Right ventricle myocardium superior (tissue), 1 donor: ENCODE data around the gene ABCA3. TPM values are rescaled to one million over a fixed set of nuclear protein-coding genes. Genes with fewer than 3 reads are reported as not detected.

Source experiments
- ATAC-seq: fragments of 200-7000 bp; cut with Tn5 transposase; one replicate; pipeline ENCODE4 v1.9.1; 2020; ENCODE audit warnings: mild to moderate bottlenecking; ENCODE audit not compliant: poor library complexity
- DNase-seq: peaks from one replicate; pipeline ENCODE4 v3.0.0-alpha.2; 2020
- intact Hi-C: fragments of 100-400 bp; cut with DNase I; formaldehyde crosslinking; loops from one replicate; pipeline ENCODE4 v1.11.2; 2022
- total RNA-seq: library from RNA; stranded (reverse); fragmentation: NEBNext Ultra II Directional; extraction: Animal tissue kit (Norgen Biotek cat#: 25700); gene quantifications from one replicate; pipeline ENCODE4 v1.2.1, GENCODE V29; 2021
- donor health status: DM: no; HTN: yes; CAD: no; lungs with severe emphysema.

ABCA3 gene
- total RNA-seq, 1 donor from 2014 or later = 6.0 TPM

DNA sequence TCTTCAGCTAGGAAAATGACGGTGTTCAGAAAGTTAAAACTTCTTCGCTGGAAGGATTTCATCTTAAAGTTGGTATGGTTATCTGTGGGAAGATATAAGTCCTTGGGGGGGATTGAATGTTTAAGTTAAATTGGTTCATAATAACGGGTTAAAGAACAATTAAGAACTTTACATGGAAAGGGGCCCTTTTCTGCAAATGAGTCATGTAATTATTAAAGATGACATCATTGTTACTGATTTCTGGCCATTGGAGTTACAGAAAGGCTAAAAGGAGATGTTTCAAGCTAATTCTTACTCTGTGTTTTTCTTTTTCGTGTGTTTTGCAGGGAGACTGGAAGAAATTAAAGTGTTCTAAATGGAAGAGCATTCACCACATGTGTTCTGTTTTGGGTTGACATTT is 20.6 kb upstream of the ABCA3 start:
- intact Hi-C loops = no loop called here
- no peak for ATAC-seq
- no peak for DNase-seq

GRCh38 chr16:2359919-2360318 is 19.4 kb upstream of the ABCA3 start:
- DNase-seq = no peak
- intact Hi-C loops = no loop called here

DNA sequence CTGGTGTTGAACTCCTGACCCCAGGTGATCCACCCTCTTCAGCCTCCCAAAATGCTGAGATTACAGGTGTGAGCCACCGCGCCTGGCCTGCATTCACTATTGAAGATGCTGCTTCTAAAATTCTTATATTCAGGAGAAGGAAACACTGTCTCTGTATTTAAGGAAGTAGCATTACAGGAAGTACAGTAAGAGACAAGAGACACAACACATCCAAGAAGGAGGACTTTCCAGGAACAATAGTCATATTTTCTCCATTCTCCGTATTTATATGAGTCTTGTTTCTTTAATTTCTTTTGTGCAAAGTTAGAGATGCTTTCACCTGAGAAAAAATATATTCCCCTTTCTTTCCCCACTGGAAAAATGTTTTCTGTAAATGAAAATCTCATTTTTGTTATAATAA is 18.3 kb upstream of the ABCA3 start:
- ATAC-seq = no peak
- no peak for DNase-seq

More at GRCh38 chr16:2359919-2360318, 19.4 kb upstream of the ABCA3 start:
- ATAC-seq = no peak

GRCh38 chr16:2357331-2357730 is 16.8 kb upstream of the ABCA3 start:
- intact Hi-C loops = no loop called here

More for the DNA sequence above, 18.3 kb upstream of the ABCA3 start:
- intact Hi-C loops = no loop called here

GRCh38 chr16:2350500-2350899 is 10.0 kb upstream of the ABCA3 start:
- intact Hi-C loops = no loop called here
- ATAC-seq = no peak

More at GRCh38 chr16:2357331-2357730, 16.8 kb upstream of the ABCA3 start:
- ATAC-seq (no peak), DNase-seq (no peak)

DNA sequence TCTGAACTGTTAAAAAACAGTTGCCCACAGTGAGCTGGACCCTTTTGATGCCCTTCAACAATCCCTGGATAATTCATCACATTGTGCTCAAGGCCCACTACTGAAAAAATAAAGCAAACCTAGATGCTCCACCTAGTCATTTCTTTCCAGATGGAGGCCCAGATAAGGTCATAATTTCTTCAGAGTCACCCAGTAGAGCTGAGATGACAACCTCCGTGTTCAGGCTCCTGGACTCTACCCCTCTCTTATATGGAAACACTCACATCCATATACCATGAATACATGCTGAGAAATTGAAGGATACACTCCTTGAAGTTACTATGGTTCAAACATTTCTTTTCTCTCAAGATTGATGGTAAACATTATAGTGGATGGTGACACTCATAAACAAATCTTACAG is 2.7 kb upstream of the ABCA3 start:
- DNase-seq (no peak), ATAC-seq (no peak)
- intact Hi-C loops = loop anchor here (5.0 to 10.0 kb wide), 2 partner anchors 82 to 159 kb away; partner anchors contain the start of gene CCNF

More at GRCh38 chr16:2350500-2350899, 10.0 kb upstream of the ABCA3 start:
- DNase-seq = no peak

DNA sequence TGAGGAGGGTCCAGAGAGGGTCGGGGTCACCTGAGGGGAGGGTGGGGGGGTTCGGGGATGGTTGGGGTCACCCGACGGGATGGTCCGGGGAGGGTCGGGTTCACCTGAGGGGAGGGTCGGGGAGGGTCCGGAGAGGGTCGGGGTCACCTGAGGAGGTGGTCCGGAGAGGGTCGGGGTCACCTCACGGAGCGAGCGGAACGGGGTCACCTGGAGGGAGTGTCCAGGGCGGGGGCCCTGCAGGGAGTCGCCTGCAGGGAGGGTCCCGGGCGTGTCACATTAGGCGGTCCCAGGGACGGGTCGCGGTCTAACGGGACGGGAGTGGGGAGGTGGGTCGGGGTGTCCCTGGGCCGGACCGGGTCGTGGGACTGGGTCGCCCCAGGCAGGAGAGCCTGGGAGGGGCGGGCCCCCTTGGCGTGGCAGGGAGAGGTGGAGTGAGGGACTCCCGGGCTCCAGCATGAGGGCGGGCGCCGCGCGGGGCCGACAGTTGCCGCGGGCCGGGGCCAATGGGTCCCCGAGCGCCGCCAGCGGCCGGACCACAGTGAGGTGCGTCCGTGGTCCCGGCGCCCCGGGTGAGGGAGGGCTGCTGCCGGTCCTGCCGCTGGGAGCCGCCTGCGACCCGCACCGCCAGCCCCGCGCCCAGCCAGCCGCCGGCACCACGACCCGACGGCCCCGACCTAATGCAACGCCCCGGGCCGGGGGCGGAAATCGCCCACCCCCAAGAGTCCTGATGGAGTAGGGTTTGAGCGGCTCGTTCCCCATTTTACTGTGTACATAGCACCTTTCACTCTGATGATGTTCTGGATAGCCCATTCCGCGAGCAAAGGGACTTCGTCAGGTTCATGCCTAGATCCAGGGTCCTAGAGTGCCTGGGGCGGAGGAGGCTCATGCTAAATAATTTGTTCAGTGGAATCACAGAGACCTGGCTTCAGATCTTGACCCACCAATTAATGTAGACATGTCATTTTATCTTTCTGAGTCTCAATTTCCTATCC is 1.2 kb upstream of the ABCA3 start:
- intact Hi-C loops = loop anchor here (5.0 to 10.0 kb wide), 2 partner anchors 83 to 161 kb away; partner anchors contain the start of gene CCNF
- peak; percentile 13 for ATAC-seq

DNA sequence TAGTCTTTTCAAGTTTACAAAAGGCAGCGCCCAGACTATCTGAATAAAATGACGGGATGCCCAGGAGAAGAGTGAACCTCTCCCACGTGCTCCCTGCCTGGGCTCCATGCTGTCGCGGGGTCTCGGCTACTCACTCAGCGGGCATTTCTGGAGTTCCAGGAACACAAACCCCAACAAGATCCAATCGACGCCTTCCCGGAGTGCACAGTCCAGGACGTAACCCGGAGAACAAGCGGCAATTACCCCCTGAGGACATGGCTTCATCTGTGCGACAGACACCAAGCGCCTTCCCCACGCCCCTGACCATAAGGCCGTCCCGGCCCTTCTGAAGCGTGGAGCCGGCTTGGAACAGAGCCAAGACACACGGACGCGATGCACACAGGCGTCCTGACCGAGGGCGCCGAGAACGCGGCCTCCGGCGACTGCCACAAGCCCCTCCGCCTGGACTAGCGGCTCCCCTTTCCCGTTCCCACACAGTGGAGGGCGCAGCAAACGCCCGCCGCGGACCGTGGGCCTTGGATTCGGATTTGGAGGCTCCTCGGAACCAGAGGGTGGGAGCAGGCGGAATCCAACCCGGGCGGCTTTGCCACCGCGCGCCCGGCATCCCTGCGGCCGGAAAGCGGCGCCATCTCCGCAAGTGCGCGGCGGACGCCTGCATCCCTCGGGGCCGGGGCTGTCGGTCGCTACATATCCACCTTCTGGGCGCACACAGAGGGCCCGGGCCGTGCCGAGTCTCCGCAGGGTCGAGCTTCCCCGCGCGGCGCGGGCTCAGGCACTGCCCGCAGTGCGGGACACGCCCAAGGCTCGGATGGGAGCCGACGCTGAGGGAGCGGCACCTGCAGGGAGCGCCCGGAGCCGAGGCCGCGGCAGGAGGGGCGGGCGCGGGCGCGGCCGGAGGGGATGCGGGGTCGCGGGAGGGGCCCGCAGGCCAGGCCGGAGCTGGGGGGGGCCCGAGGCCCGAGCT is 725 bp downstream of the ABCA3 start:
- ATAC-seq (peak; percentile 40), DNase-seq (peak; percentile 70)
- intact Hi-C loops = loop anchor here (5.0 to 10.0 kb wide), 2 partner anchors 85 to 162 kb away; partner anchors contain the start of gene CCNF

More for the DNA sequence above, 1.2 kb upstream of the ABCA3 start:
- DNase-seq = peak; percentile 50

- no peak for ATAC-seq
- intact Hi-C loops = no loop called here
- DNase-seq = no peak
Observed at GRCh38 chr16:2337431-2338296, 2.9 kb downstream of the ABCA3 start.

DNA sequence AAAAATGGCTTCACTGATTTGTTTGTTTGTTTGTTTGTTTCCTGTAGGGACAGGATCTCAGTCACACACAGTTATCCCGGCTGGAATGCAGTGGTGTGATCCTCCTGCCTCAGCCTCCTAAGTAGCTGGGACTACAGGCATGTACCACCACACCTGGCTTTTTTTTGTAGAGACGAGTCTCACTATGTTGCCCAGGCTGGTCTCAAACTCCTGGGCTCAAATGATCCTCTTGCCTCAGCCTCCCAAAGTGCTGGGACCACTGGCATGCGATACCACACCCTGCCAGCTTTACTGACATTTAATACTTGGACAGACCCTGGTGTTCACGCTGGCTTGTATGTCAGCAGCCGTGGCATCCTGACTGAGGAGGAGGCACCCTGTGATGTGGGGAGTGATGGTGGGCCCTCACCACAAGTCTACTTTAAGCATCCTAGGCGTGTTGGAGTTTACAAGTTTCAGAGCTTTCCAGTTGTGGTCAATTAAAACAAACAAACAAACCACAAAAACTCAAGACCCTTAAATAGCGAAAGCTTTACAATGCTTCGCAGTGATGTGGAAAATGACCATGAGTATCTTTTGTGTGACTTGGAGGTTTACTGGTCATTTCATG is 5.1 kb downstream of the ABCA3 start:
- no peak for ATAC-seq

GRCh38 chr16:2333772-2334379 is 6.7 kb downstream of the ABCA3 start:
- ATAC-seq (no peak), DNase-seq (no peak)
- intact Hi-C loops = no loop called here

More for the DNA sequence above, 5.1 kb downstream of the ABCA3 start:
- DNase-seq = no peak
- intact Hi-C loops = no loop called here

- intact Hi-C loops = no loop called here
- DNase-seq (no peak), ATAC-seq (no peak)
Observed at GRCh38 chr16:2333231-2333630, 7.3 kb downstream of the ABCA3 start.

DNA sequence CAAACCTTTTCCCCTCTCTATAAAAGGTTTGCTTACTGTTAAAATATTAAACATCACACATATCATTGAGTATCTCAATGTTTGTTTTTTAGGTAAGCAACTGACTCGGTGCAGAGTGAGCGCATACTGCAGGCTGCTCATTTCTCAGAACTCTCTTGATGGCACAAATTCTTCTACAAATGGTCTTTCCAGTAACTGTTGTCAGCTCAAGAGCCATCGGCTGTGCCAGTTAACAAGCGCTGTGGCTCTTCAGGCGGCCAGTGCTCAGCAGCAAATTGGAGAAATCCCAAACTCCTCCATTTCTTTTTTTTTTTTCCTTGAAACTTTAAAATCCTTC is 8.6 kb downstream of the ABCA3 start:
- ATAC-seq (no peak), DNase-seq (no peak)
- intact Hi-C loops = no loop called here

DNA sequence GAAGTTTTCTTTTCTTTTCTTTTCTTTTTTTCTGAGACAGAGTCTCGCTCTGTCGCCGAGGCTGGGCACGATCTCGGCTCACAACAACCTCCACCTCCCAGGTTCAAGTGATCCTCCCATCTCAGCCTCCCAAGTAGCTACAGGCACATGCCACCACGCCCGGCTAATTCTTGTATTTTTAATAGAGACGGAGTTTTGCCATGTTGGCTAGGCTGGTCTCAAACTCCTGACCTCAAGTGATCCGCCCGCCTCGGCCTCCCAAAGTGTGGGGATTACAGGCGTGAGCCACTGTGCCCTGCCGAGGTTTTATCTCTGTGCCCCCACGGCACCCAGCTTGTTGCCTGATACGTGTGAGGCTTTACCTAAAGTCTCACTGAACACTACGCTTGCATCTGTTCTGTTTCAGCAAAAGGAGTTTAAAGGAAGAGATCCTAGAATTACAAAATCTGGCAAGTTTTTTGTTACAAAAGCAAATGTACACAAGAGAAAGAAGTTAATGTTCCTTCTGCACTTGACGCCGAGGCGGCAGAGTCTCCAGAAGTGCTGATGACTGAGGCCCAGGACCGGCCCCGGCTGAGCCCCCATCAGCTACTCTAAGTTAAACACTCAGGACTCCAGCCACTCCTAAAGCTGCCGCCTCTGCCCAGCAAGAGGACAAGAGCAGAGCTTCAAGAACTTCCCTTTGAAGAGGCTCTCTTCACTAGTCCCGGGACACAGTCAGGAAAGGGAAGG is 9.2 kb downstream of the ABCA3 start:
- ATAC-seq (no peak), DNase-seq (no peak)
- intact Hi-C loops = no loop called here

DNA sequence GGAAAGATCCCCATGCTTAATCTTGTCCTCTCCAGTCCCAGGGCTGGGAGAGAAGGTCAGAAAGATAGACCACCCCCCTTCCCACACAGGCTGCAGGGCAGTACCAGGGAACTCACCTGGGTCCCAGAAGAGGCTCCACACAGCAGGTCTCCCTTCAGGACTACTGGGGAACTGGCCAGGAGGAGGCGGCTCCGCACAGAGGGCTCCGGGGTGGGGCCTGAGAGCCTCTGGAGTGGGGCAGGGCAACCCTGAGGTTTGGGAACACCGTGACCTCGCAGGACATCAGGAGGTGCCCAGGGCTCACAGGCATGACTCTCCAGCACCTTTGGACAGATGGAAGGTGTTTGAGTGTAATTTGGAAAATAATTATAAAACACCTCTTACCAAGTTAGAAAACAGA is 11.0 kb downstream of the ABCA3 start:
- DNase-seq (peak; percentile 30), ATAC-seq (no peak)
- intact Hi-C loops = no loop called here

- no peak for ATAC-seq
- intact Hi-C loops = no loop called here
- DNase-seq = no peak
Observed at GRCh38 chr16:2328428-2328827, 12.1 kb downstream of the ABCA3 start.

DNA sequence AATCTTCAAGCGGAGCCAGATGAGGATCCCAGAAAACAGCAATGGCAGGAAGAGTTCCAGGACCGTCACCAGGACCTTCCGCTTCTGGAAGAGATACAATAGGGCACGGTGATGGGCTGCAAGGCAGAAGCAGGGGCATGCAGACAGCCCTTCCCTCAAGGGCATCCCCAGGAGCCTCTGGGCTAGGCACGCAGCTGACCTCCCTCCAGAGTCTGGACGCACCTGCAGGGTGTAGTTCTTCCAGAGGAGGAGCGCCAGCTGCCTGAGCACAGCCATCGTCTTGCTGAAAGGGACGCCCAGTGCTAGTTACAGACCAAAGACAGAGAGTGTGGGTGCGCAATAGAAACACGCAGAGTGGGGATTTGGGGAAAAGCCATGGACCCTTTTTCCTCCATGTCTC is 14.3 kb downstream of the ABCA3 start:
- DNase-seq (no peak), ATAC-seq (no peak)
- intact Hi-C loops = no loop called here
